Measurements from ENCODE around the gene CDC25A.

CDC25A gene

GRCh38 chr3:48142316-48142870 lies 45.8 kb downstream of the CDC25A start:
- no peak for DNase-seq (ENCODE audit: low read depth in 3 of 3, low spot score in 1 of 3)

GRCh38 chr3:48141604-48142137 lies 46.5 kb downstream of the CDC25A start:
- no peak for DNase-seq (ENCODE audit: low read depth in 3 of 3, low spot score in 1 of 3)

GRCh38 chr3:48140936-48141603 lies 47.1 kb downstream of the CDC25A start:
- DNase-seq (ENCODE audit: low read depth in 3 of 3, low spot score in 1 of 3) = no peak

- no peak for DNase-seq (ENCODE audit: low read depth in 3 of 3, low spot score in 1 of 3)
Measured at GRCh38 chr3:48140336-48140757, 47.9 kb downstream of the CDC25A start.

- no peak for DNase-seq (ENCODE audit: low read depth in 3 of 3, low spot score in 1 of 3)
Measured at GRCh38 chr3:48137425-48137999, 50.7 kb downstream of the CDC25A start.

- DNase-seq (ENCODE audit: low read depth in 3 of 3, low spot score in 1 of 3) = no peak
Measured at GRCh38 chr3:48135552-48136495, 52.4 kb downstream of the CDC25A start.

GRCh38 chr3:48130321-48130904 lies 57.8 kb downstream of the CDC25A start:
- no peak for DNase-seq (ENCODE audit: low read depth in 3 of 3, low spot score in 1 of 3)

- no peak for DNase-seq (ENCODE audit: low read depth in 3 of 3, low spot score in 1 of 3)
Measured at GRCh38 chr3:48129921-48130320, 58.3 kb downstream of the CDC25A start.

- no peak for DNase-seq (ENCODE audit: low read depth in 3 of 3, low spot score in 1 of 3)
Measured at GRCh38 chr3:48128774-48129173, 59.4 kb downstream of the CDC25A start.

- DNase-seq (ENCODE audit: low read depth in 3 of 3, low spot score in 1 of 3) = no peak
Measured at GRCh38 chr3:48125886-48126622, 62.2 kb downstream of the CDC25A start.

GRCh38 chr3:48125013-48125705 lies 63.1 kb downstream of the CDC25A start:
- no peak for DNase-seq (ENCODE audit: low read depth in 3 of 3, low spot score in 1 of 3)

GRCh38 chr3:48123346-48123745 lies 64.9 kb downstream of the CDC25A start:
- no peak for DNase-seq (ENCODE audit: low read depth in 3 of 3, low spot score in 1 of 3)

GRCh38 chr3:48122504-48122903 lies 65.7 kb downstream of the CDC25A start:
- DNase-seq (ENCODE audit: low read depth in 3 of 3, low spot score in 1 of 3) = no peak

- DNase-seq (ENCODE audit: low read depth in 3 of 3, low spot score in 1 of 3) = no peak
Measured at GRCh38 chr3:48120223-48120622, 68.0 kb downstream of the CDC25A start.

- DNase-seq (ENCODE audit: low read depth in 3 of 3, low spot score in 1 of 3) = no peak
Measured at GRCh38 chr3:48119505-48120193, 68.6 kb downstream of the CDC25A start.

- DNase-seq (ENCODE audit: low read depth in 3 of 3, low spot score in 1 of 3) = no peak
Measured at GRCh38 chr3:48118928-48119327, 69.3 kb downstream of the CDC25A start.

GRCh38 chr3:48118322-48118721 lies 69.9 kb downstream of the CDC25A start:
- DNase-seq (ENCODE audit: low read depth in 3 of 3, low spot score in 1 of 3) = no peak

GRCh38 chr3:48112813-48113212 lies 75.4 kb downstream of the CDC25A start:
- DNase-seq (ENCODE audit: low read depth in 3 of 3, low spot score in 1 of 3) = no peak

All from stimulated activated CD4-positive, alpha-beta T cell treated with anti-CD3 and anti-CD28 coated beads, TNF-alpha, amount 100 ng/mL, for 1 hour (primary cell).